Measurements from ENCODE around the gene SYPL1.

DNA sequence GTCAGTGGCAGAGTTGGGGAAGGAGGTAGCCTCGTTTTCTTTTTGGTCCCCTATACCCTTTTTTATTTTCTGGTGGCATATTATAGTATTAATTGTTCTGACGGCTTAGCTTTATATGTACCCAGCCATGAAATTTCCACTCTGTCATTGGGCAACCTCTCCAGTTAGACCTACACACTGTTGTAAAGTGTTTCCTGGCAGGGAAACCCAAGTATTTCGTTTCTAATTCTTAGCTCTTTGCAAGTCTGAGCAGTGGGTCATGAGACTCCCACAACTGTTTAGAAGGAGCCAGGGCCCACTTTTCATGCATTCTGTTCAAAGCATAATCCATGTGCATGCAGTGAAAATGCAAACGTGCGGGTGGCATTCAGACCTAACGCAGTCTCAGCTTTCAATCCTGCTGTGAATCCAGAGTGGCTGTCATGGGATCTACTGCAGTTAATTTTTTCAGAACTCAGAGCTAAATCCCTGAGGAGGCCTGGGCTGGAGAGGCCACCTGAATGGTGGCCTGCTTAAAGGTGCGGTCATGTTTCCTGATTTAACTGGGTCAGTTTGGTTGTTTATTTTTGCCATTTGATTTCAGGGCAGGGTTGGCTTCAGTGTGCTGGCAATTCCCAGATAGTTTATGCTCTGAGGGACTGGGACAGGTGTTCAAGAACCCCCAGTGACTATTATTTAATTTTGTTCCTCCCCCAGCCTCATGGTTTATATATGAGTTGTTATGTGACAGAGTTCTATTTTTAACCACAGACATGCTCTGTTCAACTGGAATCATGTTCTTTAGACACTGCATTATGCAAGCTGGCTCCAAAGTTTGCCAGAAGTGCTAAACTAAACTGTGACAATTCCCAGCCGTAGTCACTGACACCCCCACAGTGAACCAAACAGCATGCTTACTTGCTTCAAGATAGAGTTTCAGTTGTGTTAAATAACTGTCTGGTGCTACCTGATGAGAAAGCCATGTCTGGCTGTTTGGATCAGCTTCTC lies 27.4 kb upstream of the SYPL1 start:
- TF ChIP-seq, protein P1, sequence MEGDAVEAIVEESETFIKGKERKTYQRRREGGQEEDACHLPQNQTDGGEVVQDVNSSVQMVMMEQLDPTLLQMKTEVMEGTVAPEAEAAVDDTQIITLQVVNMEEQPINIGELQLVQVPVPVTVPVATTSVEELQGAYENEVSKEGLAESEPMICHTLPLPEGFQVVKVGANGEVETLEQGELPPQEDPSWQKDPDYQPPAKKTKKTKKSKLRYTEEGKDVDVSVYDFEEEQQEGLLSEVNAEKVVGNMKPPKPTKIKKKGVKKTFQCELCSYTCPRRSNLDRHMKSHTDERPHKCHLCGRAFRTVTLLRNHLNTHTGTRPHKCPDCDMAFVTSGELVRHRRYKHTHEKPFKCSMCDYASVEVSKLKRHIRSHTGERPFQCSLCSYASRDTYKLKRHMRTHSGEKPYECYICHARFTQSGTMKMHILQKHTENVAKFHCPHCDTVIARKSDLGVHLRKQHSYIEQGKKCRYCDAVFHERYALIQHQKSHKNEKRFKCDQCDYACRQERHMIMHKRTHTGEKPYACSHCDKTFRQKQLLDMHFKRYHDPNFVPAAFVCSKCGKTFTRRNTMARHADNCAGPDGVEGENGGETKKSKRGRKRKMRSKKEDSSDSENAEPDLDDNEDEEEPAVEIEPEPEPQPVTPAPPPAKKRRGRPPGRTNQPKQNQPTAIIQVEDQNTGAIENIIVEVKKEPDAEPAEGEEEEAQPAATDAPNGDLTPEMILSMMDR (IDR thresholded peaks at IDR 0.05; ENCODE audit: poor library complexity, severe bottlenecking), result no peak
- TF ChIP-seq POLR2AphosphoS5 (IDR thresholded peaks at IDR 0.05), result peak; percentile 35
- TF ChIP-seq EP300 (conservative IDR thresholded peaks at IDR 0.05; ENCODE audit: poor library complexity, severe bottlenecking), result no peak
- TF ChIP-seq TAF1 (IDR thresholded peaks at IDR 0.05; ENCODE audit: low read depth), result no peak
- no peak for TF ChIP-seq SMC3 (conservative IDR thresholded peaks at IDR 0.05; ENCODE audit: poor library complexity)
- TF ChIP-seq, protein P2, sequence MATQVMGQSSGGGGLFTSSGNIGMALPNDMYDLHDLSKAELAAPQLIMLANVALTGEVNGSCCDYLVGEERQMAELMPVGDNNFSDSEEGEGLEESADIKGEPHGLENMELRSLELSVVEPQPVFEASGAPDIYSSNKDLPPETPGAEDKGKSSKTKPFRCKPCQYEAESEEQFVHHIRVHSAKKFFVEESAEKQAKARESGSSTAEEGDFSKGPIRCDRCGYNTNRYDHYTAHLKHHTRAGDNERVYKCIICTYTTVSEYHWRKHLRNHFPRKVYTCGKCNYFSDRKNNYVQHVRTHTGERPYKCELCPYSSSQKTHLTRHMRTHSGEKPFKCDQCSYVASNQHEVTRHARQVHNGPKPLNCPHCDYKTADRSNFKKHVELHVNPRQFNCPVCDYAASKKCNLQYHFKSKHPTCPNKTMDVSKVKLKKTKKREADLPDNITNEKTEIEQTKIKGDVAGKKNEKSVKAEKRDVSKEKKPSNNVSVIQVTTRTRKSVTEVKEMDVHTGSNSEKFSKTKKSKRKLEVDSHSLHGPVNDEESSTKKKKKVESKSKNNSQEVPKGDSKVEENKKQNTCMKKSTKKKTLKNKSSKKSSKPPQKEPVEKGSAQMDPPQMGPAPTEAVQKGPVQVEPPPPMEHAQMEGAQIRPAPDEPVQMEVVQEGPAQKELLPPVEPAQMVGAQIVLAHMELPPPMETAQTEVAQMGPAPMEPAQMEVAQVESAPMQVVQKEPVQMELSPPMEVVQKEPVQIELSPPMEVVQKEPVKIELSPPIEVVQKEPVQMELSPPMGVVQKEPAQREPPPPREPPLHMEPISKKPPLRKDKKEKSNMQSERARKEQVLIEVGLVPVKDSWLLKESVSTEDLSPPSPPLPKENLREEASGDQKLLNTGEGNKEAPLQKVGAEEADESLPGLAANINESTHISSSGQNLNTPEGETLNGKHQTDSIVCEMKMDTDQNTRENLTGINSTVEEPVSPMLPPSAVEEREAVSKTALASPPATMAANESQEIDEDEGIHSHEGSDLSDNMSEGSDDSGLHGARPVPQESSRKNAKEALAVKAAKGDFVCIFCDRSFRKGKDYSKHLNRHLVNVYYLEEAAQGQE (IDR thresholded peaks at IDR 0.05; ENCODE audit: borderline replicate concordance), result no peak
